SH-SY5Y (cell line): ENCODE results near the gene DOCK3.

Source experiments
- GATA2 ChIP-seq: IDR thresholded peaks from 2 replicates; pipeline ENCODE4 v1.6.1; 2011; ENCODE audit warnings: mild to moderate bottlenecking, low read depth, low read length
- GATA3 ChIP-seq: IDR thresholded peaks from 2 replicates; pipeline ENCODE4 v1.6.1; 2011; ENCODE audit warnings: low read depth, mild to moderate bottlenecking, low read length, moderate library complexity

DNA sequence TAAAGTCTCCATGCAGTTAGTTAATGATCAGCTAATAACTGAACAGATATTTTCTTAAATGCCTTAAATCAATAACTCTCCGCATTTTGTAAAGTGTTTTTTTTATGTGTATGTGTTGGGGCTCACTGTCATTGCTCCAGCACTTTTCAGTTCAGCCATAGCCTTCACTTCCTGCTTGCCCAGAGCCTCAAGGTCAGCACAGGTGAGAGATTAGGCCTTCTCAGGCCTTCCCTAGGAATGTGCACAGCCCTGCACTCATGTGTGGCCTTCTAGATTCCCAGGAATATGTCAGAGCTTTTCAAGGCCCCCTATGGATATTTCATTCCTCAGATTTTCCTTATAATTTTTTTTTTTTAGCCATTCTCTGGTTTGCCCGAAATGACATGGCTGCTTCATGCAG lies 632.7 kb downstream of the DOCK3 start:
- TF ChIP-seq GATA3, result no peak
- TF ChIP-seq GATA2, result no peak
